GM18498 (cell line): Measurements from ENCODE around the gene KRT36.

Experiments used
- ATAC-seq: cut with Tn5 transposase; IDR thresholded peaks from one replicate; pipeline ENCODE4 v1.9.1; 2021; ENCODE audit warnings: mild to moderate bottlenecking, moderate library complexity; ENCODE audit not compliant: unreplicated experiment

The KRT36 gene

DNA sequence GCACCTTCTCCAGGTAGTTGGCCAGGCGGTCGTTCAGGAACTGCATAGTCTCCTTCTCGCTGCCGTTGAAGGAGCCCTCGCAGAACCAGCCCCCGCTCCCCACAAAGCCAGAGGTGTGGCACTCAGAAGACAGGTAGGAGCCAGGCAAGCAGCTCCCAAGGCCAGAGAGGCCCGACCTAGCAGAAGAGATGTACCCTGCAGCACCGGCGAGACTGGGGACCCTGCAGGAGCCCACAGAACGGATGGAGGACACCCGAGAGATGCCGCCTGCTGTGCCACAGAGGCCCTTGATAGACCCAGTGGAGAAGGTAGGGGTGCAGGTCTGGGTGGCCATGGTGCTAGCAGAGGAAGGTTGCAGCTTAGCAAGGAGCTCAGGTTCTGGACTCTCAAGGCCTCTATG is at the start of gene KRT36:
TSS of gene KRT36 (minus strand) at position 380 of the 400 bp plus-strand sequence. CDS start at position 334, 46 bp downstream.
- ATAC-seq = no peak

DNA sequence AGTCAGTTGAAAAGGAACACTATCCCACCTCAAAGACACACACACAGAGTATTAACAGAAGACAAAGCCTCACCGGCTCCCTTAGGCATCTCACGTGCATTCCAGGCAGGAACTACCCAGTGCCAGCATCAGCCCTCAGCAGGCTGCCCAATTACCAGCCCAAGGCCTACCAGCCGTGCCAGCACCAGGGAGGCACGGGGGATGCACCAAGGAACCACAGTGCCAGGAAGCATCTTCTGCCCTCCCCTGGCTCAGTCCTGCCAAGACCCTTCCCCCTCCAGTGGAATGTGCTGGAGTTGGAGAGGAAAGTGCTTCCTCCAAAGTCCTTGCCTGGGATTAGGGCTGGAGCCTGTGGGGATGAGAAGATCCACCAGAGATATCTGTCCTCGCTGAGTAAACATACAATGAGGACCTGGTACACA is 49.4 kb upstream of the KRT36 start:
- no peak for ATAC-seq

DNA sequence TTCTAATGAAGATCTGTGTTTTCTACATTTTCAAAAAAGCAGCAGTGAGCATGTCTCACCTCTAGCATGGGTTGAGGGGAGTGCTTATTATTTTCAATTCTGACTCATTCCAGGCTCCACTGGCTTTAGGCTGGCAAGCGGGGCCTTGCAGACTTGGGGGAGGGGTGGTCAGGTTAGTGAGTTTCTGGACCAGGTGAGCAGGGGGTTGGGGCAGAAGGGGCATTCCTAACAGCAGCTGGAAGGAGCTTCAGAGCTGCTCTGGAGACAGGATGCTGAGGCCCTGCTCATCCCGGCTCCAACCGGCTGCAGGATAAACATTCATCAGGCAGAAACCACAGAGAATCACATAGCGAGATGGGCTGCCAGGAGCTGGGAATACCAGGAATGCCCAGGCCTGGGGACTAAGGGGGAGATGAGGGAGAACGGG is 48.9 kb upstream of the KRT36 start:
- no peak for ATAC-seq

DNA sequence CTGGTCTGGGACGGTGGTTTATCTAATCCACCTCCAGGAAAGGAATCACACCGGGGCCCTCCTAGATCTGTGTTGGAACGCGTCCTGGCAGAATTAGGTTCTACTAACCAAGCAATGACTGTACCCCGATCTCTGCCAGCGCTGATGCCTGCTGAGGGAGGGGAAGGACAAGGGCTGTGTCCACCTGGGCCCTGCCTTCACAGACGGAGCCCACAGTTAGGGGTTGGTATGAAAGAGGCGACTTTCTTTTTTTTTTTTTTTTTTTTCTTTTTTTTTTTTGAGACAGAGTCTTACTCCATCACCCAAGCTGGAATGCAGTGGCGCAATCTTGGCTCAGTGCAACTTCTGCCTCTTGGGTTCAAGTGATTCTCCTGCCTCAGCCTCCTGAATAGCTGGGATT is 48.3 kb upstream of the KRT36 start:
- no peak for ATAC-seq

DNA sequence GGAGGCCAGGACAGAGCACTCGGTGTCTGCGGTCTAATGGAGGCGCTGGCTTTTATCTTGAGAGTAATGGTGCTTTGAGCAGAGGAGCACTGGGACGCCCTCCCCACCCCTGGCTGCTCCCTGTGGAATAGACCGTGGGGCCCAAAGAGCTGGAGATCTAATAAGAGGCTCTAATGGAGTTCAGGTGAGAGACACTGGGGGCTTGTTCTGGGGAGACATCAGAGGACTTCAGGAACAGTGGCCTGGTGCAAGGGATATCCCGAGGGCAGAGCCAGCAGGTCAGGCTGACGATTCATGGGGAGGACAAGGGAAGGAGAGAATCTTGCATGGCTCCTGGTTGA is 47.9 kb upstream of the KRT36 start:
- ATAC-seq = no peak

DNA sequence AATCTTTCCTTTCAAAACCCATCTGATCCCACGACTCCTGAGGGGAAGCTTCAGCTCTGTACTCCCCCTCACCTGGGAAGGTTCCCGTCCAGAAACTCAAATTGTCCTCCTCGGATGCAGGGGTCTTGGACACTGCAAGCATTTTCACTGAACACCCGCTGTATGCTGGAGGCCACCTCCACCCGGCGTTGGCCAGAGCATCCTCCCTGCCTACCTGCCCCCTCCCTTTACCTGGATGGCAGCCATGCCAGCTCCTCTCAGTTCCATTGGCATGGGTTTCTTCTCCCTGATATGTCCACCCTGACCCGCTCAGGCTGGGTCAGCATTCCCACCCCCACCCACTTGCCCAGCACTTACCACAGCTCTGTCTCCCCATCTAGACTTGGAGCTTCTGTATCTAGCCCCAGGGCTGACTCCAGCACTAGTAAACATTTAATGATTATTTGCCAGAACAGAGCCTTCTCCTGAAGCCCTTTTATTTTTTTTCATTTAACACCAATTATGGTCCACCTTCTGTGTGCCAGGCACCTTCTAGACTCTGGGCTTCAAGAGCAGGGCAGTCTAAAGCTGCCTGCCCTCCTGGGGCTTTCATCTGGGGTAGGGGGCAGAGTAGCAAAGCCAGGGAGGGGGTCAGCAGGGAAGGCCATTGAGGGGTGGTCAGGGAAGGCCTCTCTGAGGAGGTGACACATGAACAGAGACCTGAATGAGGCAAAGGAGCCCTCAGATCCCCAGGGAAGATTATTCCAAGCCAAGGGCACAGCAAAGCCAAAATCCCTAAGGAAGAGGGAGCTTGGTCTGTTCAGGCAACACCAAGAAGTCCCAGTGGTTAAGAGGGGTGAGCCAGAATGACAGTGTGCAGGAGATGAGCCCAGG is 47.3 kb upstream of the KRT36 start:
- no peak for ATAC-seq

DNA sequence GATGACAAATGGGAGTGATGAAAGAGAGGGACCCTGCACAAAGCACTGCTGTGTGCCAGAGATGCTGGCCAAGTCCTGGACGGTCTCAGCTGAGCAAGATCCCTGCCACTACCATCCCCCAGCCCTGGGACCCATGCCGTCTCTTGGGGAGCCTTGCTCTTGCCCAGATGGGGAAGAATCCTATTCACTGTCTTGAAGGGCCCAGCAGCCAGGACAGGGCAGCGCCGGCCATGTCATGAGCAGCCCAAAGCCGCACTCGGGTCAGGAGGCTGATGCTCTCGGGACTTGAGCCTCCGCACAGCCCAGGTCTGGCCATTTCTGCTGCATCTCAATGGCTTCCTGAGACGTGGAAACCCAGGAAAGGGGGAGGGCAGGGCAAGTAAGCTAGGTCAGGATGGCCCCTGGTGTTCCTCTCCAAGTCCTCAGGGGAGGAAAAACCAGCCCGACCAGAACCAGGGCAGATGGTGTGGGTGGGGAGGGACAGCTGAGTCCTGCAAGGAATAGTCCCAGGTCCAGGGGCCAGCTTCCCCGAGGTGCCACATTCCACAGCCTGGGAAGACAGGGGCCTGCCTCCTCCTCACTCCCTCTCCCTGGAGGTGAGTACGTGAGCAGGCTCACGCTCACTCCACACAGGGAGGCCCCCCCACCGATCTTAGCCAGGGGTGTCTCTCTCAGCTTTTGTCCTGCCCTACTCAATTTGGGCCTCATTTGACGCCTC is 46.2 kb upstream of the KRT36 start:
- ATAC-seq = no peak

DNA sequence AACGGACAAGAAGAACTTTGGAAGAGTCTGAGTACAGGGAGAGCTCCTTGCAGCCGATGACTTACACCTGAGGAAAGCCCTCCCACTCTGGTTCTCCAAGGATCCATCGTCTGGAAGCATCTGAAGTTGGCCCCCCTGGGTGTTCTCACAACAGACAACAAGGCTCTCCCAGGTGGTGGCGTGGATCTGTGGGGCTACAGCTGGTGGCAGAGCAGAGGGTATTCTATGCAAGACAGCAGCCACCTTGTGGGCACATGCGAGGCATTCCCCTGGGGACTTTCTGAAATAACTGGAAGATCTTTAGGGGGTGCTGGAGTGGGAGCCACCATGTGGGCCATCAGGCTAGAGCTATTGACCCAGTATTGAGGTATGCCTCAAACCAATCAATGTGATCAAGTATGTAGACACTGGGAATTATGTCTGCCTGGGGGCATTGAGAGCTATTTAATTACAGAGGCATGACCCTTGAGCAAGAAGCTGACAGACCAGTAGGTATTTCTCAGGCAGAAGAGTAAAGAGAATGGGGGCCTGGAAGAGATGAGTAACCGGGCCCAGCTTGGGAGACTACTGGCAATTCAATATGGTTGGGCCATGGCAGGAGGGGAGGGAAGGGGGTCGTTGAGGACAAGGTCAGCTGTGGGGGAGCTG is 45.3 kb upstream of the KRT36 start:
- no peak for ATAC-seq

DNA sequence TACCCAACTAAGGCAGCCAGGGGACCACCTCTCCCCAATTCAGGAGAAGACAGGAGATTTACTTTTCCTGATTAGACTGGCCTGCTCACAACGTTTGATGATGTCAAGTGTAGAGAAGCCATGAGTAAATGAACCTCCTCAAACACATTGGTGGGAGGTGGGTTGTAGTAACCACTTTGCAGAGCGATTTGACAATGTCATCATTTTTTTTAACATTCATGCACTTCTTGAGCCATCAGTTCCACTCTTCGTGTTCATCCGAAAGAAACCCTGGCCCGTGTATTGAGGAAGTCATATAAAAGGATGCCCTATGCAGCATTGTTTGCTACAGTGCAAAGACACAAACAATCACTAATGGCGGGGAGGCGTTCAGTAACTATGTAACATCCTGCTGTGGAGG is 43.9 kb upstream of the KRT36 start:
- no peak for ATAC-seq

DNA sequence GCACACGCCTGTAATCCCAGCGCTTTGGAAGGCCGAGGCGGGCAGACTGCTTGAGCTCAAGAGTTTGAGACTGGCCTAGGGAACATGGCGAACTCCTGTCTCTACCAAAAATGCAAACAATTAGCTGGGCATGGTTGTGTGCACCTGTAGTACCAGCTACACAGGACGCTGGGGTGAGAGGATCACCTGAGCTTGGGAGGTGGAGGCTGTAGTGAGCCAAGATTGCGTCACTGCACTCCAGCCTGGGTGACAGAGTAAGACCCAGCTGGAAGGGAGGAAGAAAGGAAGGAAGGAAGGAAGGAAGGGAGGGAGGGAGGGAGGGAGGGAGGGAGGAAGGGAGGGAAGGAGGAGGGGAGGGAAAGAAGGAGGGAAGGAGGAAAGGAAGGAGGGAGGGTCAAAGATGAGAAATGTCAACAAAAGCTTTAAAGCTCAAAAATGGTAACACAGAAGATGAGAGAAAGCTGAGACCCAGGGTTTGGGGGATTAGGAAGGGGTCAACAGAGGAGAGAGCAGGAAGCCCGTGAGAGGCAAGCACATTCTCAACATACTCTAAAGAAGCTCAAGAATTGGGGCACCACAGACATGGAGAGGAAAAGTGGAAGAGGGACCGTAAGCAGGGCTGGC is 43.3 kb upstream of the KRT36 start:
- ATAC-seq = no peak

DNA sequence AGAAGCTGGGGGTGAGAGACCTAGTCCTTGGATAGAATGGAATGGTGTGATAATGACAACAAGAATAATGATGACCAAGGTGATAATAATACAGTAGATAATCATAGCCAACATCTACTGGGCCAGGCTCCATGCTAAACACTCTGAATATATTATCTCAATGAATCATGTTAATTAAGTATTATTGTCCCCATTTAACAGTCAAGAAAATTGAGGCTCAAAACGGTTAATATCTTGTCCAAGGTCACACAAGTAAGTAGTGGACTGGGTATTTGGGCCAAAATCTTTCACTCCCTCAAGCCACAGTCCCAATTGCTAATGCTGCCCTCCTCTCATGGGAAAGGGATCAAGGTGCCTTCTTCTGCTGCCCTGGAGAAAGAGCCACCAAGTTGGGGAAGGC is 42.3 kb upstream of the KRT36 start:
- no peak for ATAC-seq

DNA sequence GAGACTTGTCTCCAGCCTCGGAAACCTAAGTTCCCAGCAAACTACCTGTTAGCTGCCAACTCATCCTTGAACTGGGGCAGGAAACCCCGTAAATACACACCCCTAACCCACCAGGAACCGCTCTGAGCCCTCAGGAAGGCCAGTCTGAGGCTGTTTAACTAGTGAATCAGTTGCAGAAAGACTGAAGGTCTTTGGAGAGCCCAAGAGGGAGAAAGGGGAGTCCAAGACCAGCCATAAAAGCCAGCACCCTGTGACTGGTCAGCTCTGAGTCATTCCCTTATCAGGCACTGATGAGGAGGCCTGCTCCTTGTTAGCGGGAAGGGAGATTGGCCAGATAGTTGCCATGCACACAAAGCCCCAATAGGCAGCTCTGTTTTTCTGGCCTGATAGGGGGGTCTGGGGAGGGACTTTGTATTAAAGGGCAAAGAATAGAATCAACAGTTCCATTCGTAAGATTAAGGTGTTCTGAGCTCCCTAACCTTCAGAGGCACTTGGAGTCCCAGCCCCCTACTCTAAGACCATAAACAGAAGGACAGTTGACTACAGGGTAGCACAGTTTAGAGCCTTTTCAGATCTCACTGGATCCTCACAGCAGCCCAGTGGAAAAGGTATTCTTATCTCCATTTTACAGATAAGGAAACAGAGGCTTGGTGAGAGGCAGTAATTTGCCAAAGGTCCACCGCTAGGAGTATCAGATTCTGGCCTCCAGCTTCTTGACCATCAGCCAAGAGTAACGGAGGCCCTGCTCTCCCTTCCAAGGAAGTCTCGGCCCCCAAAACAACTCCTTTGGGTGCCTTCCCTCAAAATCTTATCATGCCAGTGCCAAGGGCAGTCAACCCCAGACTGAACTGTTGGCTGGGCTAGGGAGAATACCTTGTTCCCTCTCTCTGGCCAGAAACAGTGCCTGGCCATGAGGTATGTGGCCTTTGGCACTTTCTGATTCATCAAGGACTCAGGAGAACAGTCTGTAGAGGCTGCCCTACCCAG is 40.6 kb upstream of the KRT36 start:
- no peak for ATAC-seq

DNA sequence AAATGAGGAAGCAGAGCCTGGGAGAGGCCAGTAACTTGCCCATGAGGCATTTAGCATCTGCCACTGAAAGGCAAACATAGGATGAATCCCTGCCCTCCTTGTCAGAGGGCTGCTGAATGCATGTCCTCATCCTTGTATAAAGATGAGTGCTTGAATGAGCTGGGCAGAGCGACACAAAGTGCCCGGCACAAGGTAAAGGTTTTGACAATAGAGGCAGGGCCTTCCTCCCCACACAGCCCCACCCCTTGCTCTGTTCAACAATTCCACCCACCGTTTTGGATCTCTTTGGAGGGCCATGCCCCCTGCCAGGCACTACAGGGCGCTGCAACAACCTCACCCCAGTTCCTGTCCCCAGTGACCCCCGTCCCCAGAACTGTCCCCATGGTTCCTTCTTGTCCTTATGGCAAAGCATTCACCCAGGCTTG is 39.8 kb upstream of the KRT36 start:
- no peak for ATAC-seq

DNA sequence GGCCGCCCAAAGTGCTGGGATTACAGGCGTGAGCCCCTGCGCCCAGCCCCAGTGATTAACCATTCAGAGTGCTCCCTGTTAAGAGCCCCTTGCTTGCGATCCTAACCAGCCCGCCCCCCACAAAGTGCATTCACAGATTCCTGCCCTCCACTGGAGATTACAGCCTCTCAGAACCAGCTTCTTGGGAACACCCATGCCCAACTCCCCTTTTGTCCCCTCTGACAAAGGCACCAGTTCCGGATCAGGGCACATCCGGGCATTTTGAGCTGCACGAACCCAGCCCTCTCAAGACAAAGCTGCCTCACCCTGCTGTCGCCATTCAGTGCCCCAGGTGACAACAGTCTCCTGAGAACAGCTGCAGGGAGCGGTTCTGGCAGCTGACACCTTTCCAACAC is 39.2 kb upstream of the KRT36 start:
- no peak for ATAC-seq

DNA sequence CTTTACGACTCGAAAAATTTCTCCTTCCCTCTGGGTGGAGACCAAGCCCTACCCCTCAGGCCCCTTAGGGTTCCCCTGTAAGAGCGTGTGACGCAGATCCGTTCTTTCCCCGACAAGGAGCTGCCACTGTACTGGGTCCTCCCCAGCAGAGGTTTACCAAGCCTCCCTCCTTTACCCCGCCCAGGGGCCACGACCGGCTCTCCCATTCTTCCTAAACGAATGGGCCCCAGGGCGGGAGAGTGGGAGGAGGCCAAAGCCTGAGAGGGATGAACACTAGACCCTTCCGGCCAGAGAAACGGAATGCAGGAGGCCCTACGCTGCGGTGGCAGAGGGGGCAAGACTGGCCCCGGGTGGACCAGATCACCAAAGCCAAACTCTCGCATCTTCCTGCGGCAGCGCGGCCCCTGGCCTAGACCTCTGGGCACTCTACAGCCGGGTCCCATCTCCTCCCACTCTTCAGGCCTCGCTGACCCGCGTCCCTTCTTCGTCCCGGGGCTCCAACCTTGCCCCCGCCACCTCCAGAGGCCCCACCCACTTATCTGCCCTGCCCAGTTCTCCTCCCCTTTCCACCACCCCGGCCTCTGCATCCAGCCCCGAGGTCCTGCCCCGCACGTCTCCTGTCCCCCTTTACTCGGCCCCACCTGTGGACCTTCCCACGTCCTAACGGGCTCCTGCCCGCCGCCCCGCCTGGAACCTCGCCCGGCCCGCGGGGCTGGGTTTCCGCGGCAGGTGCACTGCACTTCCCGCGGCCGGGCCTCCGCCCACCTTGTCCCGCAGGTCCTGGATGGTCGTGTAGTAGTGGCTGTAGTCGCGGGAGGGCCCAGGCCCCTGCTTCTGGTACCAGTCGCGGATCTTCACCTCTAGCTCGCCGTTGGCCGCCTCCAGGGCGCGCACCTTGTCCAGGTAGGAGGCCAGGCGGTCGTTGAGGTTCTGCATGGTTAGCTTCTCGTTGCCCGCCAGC is 37.6 kb upstream of the KRT36 start:
- ATAC-seq = no peak

DNA sequence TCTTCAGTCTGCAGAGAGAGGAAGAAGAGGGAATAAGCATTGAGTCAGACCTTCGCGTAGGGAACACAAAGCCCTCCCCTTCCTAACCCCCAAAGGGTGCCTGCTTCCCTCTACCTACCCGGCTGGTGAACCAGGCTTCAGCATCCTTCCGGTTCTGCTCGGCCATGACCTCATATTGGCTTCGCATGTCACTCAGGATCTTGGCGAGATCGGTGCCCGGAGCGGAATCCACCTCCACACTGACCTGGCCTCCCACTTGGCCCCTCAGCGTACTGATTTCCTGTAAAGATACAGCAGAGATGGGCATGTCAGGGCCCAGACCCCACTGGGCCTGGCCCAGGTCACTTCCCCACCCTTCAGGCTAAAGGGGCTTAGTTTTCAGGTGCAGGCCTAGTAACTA is 34.6 kb upstream of the KRT36 start:
- no peak for ATAC-seq

DNA sequence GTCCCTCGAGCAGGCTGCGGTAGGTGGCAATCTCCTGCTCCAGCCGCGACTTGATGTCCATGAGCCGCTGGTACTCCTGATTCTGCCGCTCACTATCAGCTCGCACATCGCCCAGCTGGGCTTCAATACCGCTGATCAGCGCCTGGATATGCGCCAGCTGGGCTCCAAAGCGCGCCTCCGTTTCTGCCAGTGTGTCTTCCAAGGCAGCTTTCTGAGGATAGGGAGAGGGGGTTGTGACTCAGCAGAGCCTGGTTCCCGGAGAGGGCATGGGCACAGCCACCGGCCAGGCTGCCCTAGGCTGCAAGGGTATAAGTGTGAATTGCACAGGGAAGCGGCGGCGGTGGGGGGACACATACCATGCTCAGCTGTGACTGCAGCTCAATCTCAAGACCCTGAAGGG is 34.1 kb upstream of the KRT36 start:
- no peak for ATAC-seq

DNA sequence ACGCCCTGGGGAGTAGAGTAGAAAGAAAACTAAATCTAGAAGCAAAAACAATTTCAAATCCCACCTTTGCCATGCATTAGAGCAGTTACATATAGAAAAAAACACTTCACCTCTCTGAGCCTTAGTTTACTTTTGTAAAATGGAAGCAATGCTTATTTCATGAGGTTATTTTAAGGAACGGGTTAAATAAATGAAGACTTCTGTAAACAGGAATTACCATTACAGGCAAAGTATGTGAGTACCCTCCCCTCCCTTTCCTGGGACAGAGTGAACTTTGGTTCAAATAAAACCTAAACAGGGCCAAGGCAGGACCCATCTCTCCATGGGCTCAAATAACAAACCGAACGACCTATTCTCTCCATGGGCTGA is 33.5 kb upstream of the KRT36 start:
- no peak for ATAC-seq
